NK-92 (cell line): ENCODE measurements around the gene LSM7.

Experiments used
- DNase-seq: peaks from one replicate; lab custom pipeline; 2025; ENCODE audit not compliant: unreplicated experiment; lab: John Stamatoyannopoulos, UW

LSM7 gene

DNA sequence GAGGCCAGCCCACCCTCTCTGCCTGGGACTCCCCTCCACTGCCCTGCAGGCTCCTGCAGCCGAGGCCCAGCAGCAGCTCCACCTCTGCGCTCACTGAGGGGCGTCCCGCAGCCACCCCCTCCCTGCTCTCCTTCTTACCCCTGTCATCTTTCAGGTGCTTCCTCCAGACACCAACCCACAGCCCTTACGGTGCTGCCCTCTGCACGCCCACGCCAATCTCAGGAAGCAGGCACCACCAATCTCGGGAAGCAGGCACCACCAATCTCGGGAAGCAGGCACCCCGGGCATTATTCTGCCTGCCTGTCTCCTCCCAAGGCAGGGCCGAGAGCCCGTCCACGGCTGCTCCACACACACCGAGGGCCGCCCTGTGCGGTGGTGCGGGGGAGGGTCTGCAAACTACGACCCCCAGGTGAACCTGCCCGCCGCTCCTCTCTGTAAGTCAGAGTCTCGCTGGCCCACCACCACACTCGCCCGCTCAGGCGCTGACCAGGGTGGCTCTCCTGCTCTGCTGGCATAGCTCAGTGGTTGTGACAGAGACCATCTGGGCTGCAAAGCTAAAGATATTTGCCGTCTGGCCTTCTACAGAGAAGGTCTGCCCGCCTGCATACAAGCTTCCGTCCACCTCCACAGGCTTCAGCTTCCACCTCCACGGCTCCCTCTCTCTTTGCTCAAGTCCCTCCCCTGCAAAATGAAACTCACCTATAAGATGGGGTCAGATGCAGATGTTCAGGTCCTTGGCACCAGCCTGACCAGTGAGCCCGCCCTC, 2.9 kb downstream of the LSM7 start:
- no peak for DNase-seq

DNA sequence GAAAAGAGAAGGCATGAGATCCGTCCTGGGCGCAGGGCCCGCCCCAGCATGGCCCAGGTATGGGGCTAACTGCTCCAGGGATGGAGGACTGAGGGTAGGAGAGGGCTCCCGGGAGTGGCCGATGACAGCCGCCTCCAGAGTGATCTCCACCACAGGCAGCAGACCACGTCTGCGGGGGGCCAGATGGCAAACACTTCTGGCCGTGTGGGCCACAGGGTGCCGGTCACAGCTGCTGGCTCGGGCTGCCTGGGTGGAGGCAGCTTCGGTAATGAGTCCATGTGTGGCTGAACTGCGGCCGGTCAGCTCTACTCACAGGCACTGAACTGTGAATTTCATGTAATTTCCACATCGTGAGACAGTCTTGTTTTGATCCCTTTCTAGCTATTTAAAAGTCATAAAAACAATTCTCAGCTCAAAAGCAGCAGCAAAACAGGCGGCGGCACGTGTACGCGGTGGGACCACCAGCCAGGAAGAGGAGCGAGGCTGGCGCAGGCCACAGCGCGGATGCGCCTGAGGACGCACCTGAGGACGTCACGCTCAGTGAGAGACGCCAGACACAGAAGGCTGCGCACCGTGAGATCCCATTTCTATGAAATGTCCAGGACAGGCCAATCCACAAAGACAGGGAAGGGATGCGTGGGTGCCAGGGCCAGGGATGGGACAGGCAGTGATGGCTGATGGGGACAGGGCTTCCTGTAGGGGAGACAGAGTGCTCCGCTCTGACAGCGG, 4.0 kb downstream of the LSM7 start:
- DNase-seq: no peak

DNA sequence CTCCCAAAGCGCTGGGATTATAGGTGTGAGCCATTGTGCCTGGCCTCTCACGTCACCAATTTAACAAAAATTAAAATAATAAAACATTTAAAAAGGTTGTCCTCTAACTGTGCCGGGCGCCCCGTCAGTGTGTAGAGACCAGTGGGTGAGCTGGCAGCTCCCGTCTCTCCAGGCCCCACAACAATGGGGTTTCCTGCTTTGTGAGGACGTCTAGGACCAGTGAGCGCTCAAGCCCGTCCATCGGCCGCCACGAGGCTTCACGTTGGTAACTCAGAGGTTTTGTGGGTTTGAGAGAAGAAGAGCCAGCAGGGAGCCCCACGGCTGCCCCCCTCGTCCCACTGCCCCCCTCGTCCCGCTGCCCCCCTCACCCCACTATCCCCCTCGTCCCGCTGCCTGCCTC, 4.7 kb downstream of the LSM7 start:
- no peak for DNase-seq

DNA sequence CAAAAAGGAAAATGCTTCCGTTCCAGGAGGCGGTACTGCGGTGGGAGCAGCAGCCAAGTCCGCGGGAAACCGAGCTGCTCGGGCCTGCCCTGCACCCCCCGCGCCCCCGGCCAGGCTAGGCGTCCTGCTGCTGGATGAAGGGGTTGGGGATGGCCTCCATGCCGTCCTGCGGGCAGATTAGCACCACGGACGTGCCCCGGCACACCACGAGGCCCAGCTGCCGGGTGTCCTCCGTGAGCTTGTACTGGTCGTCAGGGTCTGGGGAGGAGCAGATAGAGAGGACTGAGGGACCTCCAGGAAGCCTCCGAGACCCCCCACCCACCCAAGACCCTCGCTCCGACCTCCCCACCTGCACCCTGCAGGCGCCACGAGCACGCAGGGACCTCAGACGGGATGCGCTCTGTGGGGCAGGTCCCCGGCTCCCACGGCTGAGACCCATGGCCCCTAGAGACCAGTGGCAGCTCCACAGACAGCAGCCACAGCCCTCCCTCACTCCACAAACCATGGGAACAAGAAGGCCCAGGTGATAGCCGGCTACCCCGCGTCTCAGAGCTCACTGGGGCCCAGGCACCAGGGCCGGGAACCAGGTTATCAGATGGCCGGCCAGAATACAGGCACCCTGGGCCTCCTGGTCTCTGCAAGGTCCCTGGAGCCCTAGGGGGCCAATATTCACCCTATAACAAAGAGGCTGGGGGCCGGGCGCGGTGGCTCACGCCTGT, 6.7 kb downstream of the LSM7 start:
- DNase-seq: no peak

DNA sequence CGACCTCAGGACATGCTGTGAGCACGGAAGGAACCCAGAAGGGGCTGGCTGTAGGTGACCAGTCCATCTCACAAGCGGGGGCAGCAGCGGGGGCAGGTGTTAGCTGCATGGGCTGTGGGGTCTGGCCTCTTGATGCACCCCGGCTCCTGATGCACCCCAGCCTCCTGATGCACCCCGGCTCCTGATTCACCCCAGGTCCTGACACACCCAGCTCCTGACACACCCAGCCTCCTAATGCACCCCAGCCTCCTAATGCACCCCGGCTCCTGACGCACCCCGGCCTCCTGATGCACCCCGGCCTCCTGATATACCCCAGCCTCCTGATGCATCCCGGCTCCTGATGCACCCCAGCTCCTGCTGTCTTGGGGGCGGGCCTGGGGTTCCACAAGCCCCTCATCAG, 7.4 kb downstream of the LSM7 start:
- no peak for DNase-seq

- no peak for DNase-seq
Observed at GRCh38 chr19:2320049-2320448, 8.3 kb downstream of the LSM7 start.

- no peak for DNase-seq
Observed at GRCh38 chr19:2319551-2319950, 8.8 kb downstream of the LSM7 start.

GRCh38 chr19:2318923-2319322, 9.5 kb downstream of the LSM7 start:
- DNase-seq: no peak

DNA sequence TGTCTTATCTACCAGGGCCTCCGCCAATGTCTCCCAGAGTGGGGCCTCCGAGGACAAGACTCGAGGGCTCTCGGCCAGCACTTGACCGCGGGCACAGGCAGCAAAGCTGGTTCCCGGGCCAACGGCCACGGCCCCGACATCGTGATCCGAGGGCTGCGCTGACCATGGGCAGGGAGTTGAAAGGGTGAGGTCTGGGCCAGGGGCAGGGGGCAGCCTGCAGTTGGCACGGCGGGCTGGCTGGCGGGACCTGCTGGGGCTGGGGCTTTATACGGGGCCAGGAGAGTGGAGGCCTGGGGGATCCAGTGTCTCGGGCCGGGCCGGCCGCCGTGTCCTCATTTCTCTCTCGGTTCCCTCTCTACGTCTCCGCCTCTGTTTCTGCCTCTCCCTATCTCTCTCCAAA, 10.6 kb downstream of the LSM7 start:
- no peak for DNase-seq

- DNase-seq: no peak
Observed at GRCh38 chr19:2317300-2317699, 11.1 kb downstream of the LSM7 start.

GRCh38 chr19:2315818-2316353, 12.5 kb downstream of the LSM7 start:
- no peak for DNase-seq

- no peak for DNase-seq
Observed at GRCh38 chr19:2315121-2315817, 13.1 kb downstream of the LSM7 start.

DNA sequence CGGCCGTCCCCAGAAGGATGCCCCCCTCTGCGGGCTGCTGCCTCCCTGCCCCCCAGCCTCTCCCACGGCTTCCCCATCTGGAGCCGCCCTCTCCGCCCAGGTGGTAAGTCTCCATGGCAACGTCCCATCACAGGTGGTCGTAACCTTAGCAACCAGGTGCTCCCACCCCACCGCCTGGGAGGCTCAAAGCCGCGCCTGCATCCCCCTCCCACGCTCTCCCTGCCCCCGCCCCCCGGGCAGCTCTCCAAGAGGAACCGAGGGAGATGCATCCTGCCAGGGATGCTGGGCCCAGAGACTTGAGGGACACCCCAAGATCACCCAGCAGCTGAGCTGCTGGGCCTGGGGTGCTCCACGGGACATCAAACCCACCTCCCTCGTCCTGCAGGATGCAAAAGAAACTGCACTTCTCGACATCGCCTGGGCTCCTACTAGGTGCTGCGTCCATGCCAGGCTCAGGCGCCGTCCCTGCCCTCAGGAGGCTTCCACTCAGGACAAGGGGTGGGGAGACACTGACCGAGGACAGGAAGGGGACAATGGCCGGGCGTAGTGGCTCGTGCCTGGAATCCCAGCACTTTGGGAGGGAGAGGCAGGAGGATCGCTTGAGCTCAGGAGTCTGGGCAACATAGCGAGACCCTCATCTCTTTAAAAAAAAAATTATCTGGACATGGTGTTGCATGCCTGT, 15.4 kb downstream of the LSM7 start:
- no peak for DNase-seq

- DNase-seq: no peak
Observed at GRCh38 chr19:2311093-2311492, 17.3 kb downstream of the LSM7 start.

DNA sequence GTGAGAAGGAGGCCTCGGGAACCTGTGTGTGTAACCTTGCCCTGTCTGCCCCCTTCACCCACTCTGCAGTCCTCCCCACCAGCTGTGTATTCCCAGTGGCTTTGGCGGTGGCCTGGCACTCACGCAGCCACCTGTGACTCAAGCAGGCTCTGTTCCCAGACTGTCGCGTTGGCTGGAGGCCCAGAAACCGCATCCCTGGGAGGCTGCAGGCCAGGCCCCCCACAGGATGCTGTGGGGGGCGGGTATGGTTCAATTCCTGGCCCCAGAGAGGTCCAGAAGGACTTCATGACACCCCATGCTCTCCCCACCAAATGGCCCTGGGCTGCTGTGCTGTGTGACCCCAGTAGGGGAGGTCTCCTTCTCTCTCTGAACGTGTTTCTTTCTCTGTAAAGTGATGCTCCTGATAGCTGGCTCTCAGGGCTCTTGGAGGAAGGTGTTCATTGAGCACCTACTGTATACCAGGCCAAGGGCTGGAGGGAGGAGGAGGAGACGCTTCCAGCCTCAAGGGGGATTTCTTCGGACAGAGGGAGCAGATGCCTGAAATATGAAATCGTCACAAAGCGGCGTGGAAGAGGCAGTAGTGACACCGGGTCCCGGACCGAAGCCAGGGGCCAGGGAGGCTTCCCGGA, 18.5 kb downstream of the LSM7 start:
- DNase-seq: no peak

DNA sequence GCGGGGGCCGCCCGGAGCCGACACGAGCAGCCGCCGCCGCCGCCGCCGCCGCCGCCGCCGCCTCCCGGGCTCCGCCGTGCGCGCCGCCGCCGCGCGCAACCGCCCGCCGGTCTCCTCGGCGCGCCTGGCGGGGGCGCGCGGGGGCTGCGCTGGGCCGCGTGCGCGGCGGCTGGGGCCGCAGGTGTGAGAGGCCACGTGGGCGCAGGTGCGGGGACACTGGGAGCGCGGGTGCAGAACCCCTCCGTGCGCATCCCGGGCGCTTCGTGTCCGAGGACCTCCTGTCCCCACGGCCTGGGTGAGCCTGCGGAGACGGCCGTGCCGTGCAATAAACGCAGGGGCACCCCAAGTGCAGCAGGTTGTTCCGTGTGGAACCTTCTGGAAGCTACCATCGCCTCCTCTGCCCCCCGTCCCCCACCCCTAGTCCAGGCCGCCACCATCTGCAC, 20.3 kb downstream of the LSM7 start, which contains the start of gene LINGO3:
Gene LINGO3 (minus strand): TSS at position 41 of the 443 bp plus-strand sequence. CDS start 16,378 bp downstream, outside the sequence.
- DNase-seq: no peak

GRCh38 chr19:2307518-2308012, 20.8 kb downstream of the LSM7 start:
- no peak for DNase-seq

DNA sequence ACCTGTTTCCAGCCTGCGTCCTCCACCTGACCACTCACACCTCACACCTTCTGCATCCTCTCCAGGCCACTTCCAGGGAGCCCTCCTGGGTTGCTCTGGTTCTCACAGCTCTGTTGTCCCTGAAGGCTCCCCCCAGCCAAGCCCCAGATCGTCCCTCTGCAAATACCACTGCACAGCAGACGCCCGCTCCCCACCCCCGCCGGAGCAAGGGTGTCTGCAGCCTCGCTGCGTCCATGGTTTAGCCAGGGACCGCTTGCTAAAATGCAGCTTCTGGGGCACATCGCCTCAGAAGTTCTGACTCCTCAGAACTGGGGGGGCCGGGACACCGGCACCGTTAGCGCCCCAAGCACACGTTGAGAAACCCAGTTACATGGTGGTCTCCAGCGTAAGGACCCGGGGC, 21.4 kb downstream of the LSM7 start:
- DNase-seq: no peak

DNA sequence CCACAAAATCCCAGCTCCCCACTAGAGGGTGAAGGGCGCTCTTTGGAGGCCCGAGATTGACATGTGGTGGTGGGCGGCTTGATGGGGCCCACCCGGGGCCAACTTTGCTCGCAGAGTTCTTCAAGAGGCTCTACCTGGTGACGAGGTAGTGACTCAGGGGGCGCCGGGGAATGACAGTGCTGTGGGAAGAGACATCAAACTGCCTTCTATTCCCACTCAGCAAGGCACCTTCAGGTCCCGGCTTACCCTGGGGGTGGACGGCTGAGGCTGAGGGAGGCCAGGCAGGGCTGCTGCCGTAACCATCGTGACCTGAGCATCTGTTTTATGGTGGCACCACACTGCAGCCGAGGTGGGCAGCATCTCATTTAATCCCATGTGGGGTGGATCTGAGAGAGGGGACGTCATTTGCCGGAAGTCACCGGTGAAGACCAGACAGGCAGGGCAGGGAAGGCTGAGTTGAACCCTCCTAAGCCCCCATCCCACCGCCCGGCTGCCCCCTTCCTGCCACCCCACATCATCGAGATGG, 22.0 kb downstream of the LSM7 start:
- no peak for DNase-seq
